ENCODE data around the gene TTLL7.

DNA sequence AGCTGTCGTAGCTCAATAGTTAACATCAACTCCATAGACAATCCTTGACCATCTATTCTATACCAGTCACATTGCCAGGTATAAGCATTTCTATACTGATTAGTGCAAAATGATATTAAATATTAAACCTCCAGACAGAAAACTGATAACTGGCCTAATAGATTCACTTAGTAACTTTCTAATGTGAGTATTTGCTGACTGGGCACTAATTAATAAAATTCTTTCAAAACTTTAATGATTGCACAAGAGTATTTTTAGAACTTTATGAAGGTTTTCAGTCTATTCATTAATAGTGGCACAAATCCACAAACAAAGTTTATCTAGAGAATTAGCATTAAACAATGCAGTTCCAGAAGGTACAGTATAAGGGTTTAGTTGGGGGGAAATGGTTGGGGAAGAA is 79.1 kb downstream of the TTLL7 start:
- TF ChIP-seq POLR2A (IDR thresholded peaks at IDR 0.05) = no peak
- TF ChIP-seq, protein P1, sequence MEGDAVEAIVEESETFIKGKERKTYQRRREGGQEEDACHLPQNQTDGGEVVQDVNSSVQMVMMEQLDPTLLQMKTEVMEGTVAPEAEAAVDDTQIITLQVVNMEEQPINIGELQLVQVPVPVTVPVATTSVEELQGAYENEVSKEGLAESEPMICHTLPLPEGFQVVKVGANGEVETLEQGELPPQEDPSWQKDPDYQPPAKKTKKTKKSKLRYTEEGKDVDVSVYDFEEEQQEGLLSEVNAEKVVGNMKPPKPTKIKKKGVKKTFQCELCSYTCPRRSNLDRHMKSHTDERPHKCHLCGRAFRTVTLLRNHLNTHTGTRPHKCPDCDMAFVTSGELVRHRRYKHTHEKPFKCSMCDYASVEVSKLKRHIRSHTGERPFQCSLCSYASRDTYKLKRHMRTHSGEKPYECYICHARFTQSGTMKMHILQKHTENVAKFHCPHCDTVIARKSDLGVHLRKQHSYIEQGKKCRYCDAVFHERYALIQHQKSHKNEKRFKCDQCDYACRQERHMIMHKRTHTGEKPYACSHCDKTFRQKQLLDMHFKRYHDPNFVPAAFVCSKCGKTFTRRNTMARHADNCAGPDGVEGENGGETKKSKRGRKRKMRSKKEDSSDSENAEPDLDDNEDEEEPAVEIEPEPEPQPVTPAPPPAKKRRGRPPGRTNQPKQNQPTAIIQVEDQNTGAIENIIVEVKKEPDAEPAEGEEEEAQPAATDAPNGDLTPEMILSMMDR (IDR thresholded peaks at IDR 0.05) = no peak
